ENCODE measurements around the gene PHYH. TPM values are rescaled to one million over a fixed set of nuclear protein-coding genes. Genes with fewer than 3 reads are reported as not detected.

Gene PHYH
- total RNA-seq, 2 experiments from 2014 or later, result 6.9 to 15.1 TPM

DNA sequence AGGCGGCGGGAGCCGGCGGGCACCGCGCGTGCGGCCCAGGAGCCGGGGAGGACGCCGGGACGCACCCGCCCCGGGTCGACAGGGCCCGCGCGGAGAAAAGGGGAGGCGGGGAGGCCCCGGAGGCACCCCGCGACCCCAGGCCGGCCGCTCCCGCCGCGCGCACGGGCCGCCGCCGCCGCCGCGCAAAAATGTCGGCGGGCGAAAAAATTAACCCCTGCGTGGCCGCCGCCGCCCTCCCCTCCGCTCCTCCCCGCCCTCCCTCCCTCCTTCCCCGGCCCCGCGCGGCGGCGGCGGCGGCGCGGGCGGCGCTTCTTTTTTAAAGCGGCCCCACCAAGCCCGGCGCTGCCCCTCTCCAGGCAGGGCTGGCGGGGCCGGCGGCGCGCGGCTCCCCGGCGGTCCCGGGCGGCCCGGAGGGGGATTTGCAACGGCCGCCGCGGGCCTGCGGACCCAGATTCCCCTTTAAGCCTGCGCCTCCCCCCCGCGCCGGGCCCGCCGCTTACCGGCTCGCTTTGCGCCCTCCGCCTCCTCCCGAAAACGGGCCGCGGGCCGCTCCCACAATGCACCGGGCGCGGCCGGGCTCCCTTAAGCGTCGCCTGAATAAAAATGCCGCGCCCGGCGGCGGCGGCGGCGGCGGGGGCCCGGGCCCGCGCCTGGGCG, 47.8 kb upstream of the PHYH start:
- no peak overlapping the region for H2AFZ ChIP-seq (ENCODE audit: low read length)
- 0 out of 2 replicates have a peak, but pooled peaks cover 3% of the 10 kb centered on the region for H3K9me3 ChIP-seq (ENCODE audit: low read length)
- H3K9me2 ChIP-seq (ENCODE audit: insufficient read depth, low read length), result no peaks in the 10 kb centered on the region
- ChIA-PET CTCF (ENCODE audit: unreplicated experiment) (no interaction called here), POLR2A (no interaction called here)
- no peak overlapping the region; the same call in 1 of the 2 replicates for H3K4me2 ChIP-seq (ENCODE audit: low read length)
- H3K36me3 ChIP-seq (ENCODE audit: insufficient read depth, low read length), result peaks cover 34% of the 10 kb centered on the region
- no TSS peak for BruUV-seq (replicated peaks)
- peaks cover 44% of the 10 kb centered on the region for H3K4me1 ChIP-seq (ENCODE audit: insufficient read depth, low read length, poor library complexity, severe bottlenecking)
- peak overlapping the region; percentile 86 for H3K4me3 ChIP-seq (ENCODE audit: low read depth, low read length, poor library complexity, severe bottlenecking)
- intact Hi-C loops (cut with micrococcal nuclease; ENCODE audit: unreplicated experiment), result loop anchor here (2.0 to 10.0 kb wide), 4 partner anchors 45 to 1607 kb away; partner anchors contain the start of genes CDC123, DCLRE1C, MEIG1 and NUDT5
- TF ChIP-seq, protein P1, sequence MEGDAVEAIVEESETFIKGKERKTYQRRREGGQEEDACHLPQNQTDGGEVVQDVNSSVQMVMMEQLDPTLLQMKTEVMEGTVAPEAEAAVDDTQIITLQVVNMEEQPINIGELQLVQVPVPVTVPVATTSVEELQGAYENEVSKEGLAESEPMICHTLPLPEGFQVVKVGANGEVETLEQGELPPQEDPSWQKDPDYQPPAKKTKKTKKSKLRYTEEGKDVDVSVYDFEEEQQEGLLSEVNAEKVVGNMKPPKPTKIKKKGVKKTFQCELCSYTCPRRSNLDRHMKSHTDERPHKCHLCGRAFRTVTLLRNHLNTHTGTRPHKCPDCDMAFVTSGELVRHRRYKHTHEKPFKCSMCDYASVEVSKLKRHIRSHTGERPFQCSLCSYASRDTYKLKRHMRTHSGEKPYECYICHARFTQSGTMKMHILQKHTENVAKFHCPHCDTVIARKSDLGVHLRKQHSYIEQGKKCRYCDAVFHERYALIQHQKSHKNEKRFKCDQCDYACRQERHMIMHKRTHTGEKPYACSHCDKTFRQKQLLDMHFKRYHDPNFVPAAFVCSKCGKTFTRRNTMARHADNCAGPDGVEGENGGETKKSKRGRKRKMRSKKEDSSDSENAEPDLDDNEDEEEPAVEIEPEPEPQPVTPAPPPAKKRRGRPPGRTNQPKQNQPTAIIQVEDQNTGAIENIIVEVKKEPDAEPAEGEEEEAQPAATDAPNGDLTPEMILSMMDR (conservative IDR thresholded peaks at IDR 0.05; ENCODE audit: low read length), result no peak
- no peak for TF ChIP-seq EZH2phosphoT487 (IDR thresholded peaks at IDR 0.05; ENCODE audit: borderline replicate concordance, low read depth, low read length)
- DNase-seq (ENCODE audit: low spot score), result peak; percentile 87
- H3K79me2 ChIP-seq (ENCODE audit: insufficient read depth, low read depth, low read length), result peaks cover 54% of the 10 kb centered on the region
- H4K20me1 ChIP-seq (ENCODE audit: insufficient read depth, low read length), result peaks cover 13% of the 10 kb centered on the region; the same call in 1 of the 2 replicates
- peak overlapping the region; percentile 95 for H3K27ac ChIP-seq (ENCODE audit: low read depth, low read length, poor library complexity, severe bottlenecking)

DNA sequence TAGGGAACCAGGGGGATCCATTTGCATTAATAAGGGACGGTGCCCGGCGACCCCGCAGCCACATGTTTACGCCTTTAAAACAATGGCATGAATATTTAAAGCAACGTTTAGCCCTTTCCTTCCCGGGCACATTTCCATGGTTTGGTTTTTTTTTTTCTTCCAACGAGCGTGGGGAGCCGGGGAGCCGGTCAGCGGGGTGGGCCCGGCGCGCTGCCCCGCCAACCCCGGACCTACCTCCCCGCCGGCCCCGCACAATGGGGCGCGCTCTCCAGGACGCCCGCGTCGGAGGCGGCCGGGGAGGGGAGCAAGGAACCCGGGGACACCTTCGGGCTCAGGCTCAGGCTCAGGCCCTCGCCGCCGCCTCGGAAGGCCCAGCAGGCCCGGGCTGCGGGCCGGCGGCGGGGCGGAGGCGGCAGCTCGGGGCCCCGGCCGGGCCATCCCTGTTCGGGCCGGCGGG, 47.2 kb upstream of the PHYH start:
- H2AFZ ChIP-seq (ENCODE audit: low read length), result no peak overlapping the region
- DNase-seq (ENCODE audit: low spot score), result peak; percentile 62
- POLR2A ChIA-PET, result no interaction called here

More for the DNA sequence above, 47.2 kb upstream of the PHYH start:
- TF ChIP-seq, protein P1 (conservative IDR thresholded peaks at IDR 0.05; ENCODE audit: low read length), result no peak
- no peak for TF ChIP-seq EZH2phosphoT487 (IDR thresholded peaks at IDR 0.05; ENCODE audit: borderline replicate concordance, low read depth, low read length)
- intact Hi-C loops (cut with micrococcal nuclease; ENCODE audit: unreplicated experiment), result loop anchor here (2.0 to 10.0 kb wide), 3 partner anchors 74 to 1608 kb away; partner anchors contain the start of genes CDC123, DCLRE1C, MEIG1 and NUDT5
- Histone ChIP-seq H3K9me2 (ENCODE audit: insufficient read depth, low read length) (no peaks in the 10 kb centered on the region), H4K20me1 (ENCODE audit: insufficient read depth, low read length) (peaks cover 13% of the 10 kb centered on the region; the same call in 1 of the 2 replicates), H3K27ac (ENCODE audit: low read depth, low read length, poor library complexity, severe bottlenecking) (peak overlapping the region; percentile 95), H3K79me2 (ENCODE audit: insufficient read depth, low read depth, low read length) (peaks cover 60% of the 10 kb centered on the region), H3K36me3 (ENCODE audit: insufficient read depth, low read length) (peaks cover 39% of the 10 kb centered on the region), H3K9me3 (ENCODE audit: low read length) (0 out of 2 replicates have a peak, but pooled peaks cover 6% of the 10 kb centered on the region), H3K4me3 (ENCODE audit: low read depth, low read length, poor library complexity, severe bottlenecking) (peak overlapping the region; percentile 86), H3K4me1 (ENCODE audit: insufficient read depth, low read length, poor library complexity, severe bottlenecking) (peaks cover 39% of the 10 kb centered on the region), H3K4me2 (ENCODE audit: low read length) (peak overlapping the region; percentile 78)
- no TSS peak for BruUV-seq (replicated peaks)
- CTCF ChIA-PET (ENCODE audit: unreplicated experiment), result no interaction called here

Measured in OCI-LY7 (cell line).